ENCODE measurements around the gene IGLL5.

The IGLL5 gene

DNA sequence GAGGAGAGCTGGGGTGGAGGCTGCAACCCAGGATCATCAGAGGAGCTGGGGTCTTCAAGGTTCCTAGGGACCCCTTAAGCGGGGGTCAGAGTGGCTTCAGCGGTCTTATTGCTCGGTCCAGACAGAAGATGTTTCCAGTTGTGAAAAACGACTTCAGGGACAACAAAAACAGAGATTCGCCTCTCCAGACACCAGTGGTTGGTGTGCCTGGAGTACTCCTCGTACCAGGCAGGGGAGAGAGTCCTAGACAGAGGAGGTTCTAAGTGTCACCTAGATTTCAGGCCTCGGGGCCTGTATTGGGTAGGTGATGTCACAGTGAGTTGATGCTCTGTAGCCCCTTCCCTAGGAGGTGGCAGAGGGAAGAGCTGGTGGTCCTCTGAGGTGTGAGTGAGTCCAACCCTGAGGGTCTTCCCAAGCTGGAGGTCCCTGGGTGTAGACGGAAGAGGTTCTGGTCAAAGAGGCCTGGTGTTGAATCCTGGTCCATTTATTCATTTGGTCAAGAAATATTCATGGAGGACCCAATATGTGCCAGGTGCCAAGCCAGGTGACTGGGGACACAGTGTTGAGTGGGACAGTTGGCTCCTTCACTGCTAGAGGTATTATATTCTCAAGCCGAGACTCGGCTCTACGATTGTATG is 4.4 kb upstream of the IGLL5 start:
- Histone ChIP-seq H3K27me3 (ENCODE audit: insufficient read depth, poor library complexity, severe bottlenecking) (no peaks in the 10 kb centered on the region), H3K4me3 (ENCODE audit: severe bottlenecking) (no peak overlapping the region), H3K4me1 (ENCODE audit: insufficient read depth, poor library complexity, severe bottlenecking) (no peaks in the 10 kb centered on the region), H3K36me3 (ENCODE audit: low read depth) (no peaks in the 10 kb centered on the region), H3K27ac (ENCODE audit: poor library complexity, severe bottlenecking) (no peak overlapping the region), H3K9me3 (ENCODE audit: severe bottlenecking) (peaks cover 14% of the 10 kb centered on the region)
- DNase-seq (ENCODE audit: low spot score) (no peak), ATAC-seq (ENCODE audit: low read depth) (no peak)
- TF ChIP-seq, protein P1, sequence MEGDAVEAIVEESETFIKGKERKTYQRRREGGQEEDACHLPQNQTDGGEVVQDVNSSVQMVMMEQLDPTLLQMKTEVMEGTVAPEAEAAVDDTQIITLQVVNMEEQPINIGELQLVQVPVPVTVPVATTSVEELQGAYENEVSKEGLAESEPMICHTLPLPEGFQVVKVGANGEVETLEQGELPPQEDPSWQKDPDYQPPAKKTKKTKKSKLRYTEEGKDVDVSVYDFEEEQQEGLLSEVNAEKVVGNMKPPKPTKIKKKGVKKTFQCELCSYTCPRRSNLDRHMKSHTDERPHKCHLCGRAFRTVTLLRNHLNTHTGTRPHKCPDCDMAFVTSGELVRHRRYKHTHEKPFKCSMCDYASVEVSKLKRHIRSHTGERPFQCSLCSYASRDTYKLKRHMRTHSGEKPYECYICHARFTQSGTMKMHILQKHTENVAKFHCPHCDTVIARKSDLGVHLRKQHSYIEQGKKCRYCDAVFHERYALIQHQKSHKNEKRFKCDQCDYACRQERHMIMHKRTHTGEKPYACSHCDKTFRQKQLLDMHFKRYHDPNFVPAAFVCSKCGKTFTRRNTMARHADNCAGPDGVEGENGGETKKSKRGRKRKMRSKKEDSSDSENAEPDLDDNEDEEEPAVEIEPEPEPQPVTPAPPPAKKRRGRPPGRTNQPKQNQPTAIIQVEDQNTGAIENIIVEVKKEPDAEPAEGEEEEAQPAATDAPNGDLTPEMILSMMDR (IDR thresholded peaks at IDR 0.05; ENCODE audit: poor library complexity, severe bottlenecking): no peak

DNA sequence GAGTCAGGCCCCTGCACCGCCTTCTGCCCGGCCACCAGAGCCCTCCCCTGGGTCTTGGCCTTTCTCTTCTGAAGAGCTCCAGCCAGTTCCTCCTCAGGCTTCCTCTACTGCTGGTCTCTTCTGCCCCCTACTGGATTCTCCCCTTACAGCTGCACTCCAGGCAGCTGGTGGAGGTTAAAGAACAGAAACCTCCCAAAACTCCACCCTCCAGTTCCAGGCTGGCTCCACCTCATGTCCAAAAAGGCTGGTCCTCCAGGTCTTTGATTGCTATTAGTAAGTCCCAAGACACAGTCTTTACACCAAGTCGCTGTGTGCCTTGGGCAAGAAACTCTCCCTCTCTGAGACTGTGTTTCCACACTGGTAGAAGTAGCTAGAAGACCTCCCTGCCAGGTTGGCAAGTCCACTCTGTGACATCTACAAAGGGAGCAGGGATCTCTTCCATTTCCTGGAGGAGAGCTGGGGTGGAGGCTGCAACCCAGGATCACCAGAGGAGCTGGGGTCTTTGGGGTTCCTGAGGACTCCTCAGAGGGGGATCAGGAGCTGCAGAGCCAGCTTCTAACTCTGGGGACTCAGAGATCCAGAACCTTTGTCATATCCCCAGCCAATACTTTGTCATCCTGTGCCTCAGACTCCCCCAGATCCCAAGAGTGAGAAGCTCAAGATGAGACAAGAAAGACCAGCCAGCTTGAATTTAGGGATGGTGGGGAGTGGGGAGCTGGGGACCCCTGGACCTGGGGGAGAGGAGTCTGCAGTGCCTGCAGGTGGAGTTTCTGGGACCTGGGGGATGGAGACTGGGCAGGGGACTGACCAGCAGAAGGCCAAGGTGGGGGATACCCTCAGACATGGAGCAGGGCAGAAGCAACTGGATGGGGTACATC is 3.4 kb upstream of the IGLL5 start:
- TF ChIP-seq, protein P1 (IDR thresholded peaks at IDR 0.05; ENCODE audit: poor library complexity, severe bottlenecking): peak; percentile 31
- Histone ChIP-seq H3K27ac (ENCODE audit: poor library complexity, severe bottlenecking) (no peak overlapping the region), H3K4me3 (ENCODE audit: severe bottlenecking) (no peak overlapping the region), H3K9me3 (ENCODE audit: severe bottlenecking) (peaks cover 19% of the 10 kb centered on the region), H3K36me3 (ENCODE audit: low read depth) (no peaks in the 10 kb centered on the region), H3K4me1 (ENCODE audit: insufficient read depth, poor library complexity, severe bottlenecking) (no peaks in the 10 kb centered on the region), H3K27me3 (ENCODE audit: insufficient read depth, poor library complexity, severe bottlenecking) (no peaks in the 10 kb centered on the region)
- ATAC-seq (ENCODE audit: low read depth): peak; percentile 52; the same call in 2 of the 3 replicates
- no peak for DNase-seq (ENCODE audit: low spot score)

DNA sequence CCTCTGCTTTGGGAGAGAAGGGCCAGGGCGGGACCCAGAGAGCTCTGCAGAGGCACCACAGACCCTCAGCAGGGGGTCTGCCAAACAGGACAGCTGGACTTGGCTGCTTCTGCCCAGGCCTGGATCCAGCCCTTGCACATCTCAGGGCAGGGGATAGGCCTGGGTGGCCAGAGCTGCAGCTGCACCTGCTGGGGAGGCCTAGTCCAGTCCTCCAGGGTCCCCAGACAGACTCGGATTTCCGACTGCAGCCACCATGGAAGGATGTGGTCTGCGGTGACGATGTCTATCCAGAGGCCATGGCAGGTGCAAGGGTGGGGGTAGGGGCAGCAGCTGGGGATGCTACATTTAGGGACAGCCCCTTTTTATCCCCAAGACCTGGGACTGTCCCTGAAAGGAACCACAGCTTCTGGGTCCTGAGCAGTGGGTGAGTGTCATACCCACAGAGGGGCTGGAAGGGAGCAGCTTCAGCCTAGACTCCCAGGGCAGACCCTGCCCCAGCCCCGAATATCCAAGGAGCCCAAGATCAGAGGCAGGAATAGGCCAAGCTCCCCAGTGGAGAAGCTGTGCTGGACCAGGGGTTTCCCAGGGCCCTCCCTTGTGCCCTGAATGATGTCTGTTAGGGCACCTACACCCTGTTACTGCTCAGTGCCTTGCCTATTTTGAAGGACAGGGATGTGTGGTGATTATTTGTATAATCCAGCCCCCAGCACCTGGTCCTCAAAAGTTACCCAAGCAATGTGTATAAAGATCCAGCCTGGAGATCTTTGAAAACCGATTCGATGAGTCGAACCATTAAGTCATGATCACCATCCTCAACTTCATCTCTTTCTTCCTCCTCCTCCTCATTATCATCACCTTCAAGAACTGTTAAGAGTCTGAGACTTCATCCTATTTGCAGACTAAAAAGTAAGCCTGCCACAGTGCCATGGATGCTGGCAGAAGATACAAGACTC is 2.5 kb upstream of the IGLL5 start:
- H3K4me1 ChIP-seq (ENCODE audit: insufficient read depth, poor library complexity, severe bottlenecking): no peaks in the 10 kb centered on the region
- peaks cover 18% of the 10 kb centered on the region for H3K9me3 ChIP-seq (ENCODE audit: severe bottlenecking)
- DNase-seq (ENCODE audit: low spot score) (no peak), ATAC-seq (ENCODE audit: low read depth) (no peak)
- H3K4me3 ChIP-seq (ENCODE audit: severe bottlenecking): no peak overlapping the region
- H3K36me3 ChIP-seq (ENCODE audit: low read depth): no peaks in the 10 kb centered on the region
- no peaks in the 10 kb centered on the region for H3K27me3 ChIP-seq (ENCODE audit: insufficient read depth, poor library complexity, severe bottlenecking)
- H3K27ac ChIP-seq (ENCODE audit: poor library complexity, severe bottlenecking): no peak overlapping the region
- TF ChIP-seq, protein P1 (IDR thresholded peaks at IDR 0.05; ENCODE audit: poor library complexity, severe bottlenecking): no peak

DNA sequence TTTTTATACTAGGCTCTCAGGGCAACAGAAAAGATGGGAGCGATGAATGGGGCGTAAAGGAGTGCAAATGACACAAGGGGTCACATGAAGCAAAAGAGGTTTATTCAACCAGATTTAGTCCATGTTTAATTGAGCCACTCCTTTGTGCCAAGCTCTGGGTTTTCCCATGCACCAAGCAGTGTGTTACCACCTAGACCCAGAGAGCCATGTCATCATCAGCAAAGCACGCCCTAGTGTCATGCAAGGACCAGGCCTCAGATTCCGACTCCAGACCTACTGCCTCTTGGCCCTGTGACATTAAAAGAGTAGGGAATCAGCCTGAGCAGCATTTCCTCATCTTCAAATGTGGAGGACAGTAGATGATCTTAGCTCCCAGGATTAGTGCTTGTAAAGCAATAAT is 1.1 kb upstream of the IGLL5 start:
- Histone ChIP-seq H3K4me3 (ENCODE audit: severe bottlenecking) (no peak overlapping the region), H3K4me1 (ENCODE audit: insufficient read depth, poor library complexity, severe bottlenecking) (no peaks in the 10 kb centered on the region), H3K36me3 (ENCODE audit: low read depth) (no peaks in the 10 kb centered on the region), H3K27me3 (ENCODE audit: insufficient read depth, poor library complexity, severe bottlenecking) (no peaks in the 10 kb centered on the region), H3K27ac (ENCODE audit: poor library complexity, severe bottlenecking) (no peak overlapping the region), H3K9me3 (ENCODE audit: severe bottlenecking) (peaks cover 14% of the 10 kb centered on the region)
- DNase-seq (ENCODE audit: low spot score) (no peak), ATAC-seq (ENCODE audit: low read depth) (no peak)
- TF ChIP-seq, protein P1 (IDR thresholded peaks at IDR 0.05; ENCODE audit: poor library complexity, severe bottlenecking): no peak

All from RWPE2 (cell line).